Glutamatergic neuron (in vitro differentiated cells): Measurements from ENCODE around the gene ARHGAP24. TPM values are rescaled to one million over a fixed set of nuclear protein-coding genes. Genes with fewer than 3 reads are reported as not detected.

Experiments used
- DNase-seq: peaks from one replicate; pipeline ENCODE4 v3.0.0; 2022
- H3K27ac Mint-ChIP-seq: one replicate; pipeline ENCODE4 v1.8.0; 2020; ENCODE audit warnings: mild to moderate bottlenecking, mixed read lengths, inconsistent platforms; ENCODE audit not compliant: unreplicated experiment
- H3K27me3 Mint-ChIP-seq: one replicate; pipeline ENCODE4 v1.8.0; 2020; ENCODE audit warnings: mild to moderate bottlenecking, moderate library complexity, mixed read lengths, inconsistent platforms; ENCODE audit not compliant: unreplicated experiment
- H3K36me3 Mint-ChIP-seq: one replicate; pipeline ENCODE4 v1.8.0; 2020; ENCODE audit warnings: mild to moderate bottlenecking, mixed read lengths, inconsistent platforms; ENCODE audit not compliant: unreplicated experiment
- H3K4me1 Mint-ChIP-seq: one replicate; pipeline ENCODE4 v1.8.0; 2020; ENCODE audit warnings: mild to moderate bottlenecking, low read depth, mixed read lengths, inconsistent platforms; ENCODE audit not compliant: unreplicated experiment
- H3K4me3 Mint-ChIP-seq: one replicate; pipeline ENCODE4 v1.8.0; 2020; ENCODE audit warnings: mild to moderate bottlenecking, mixed read lengths, inconsistent platforms; ENCODE audit not compliant: unreplicated experiment
- H3K9me3 Mint-ChIP-seq: one replicate; pipeline ENCODE4 v1.8.0; 2020; ENCODE audit warnings: mild to moderate bottlenecking, moderate library complexity, mixed read lengths, inconsistent platforms; ENCODE audit not compliant: unreplicated experiment
- CTCF ChIP-seq: fragments of 200-600 bp; sonication (generic); IDR thresholded peaks from one replicate; pipeline ENCODE4 v1.5.0; 2021; ENCODE audit not compliant: partially characterized antibody, unreplicated experiment
- total RNA-seq: library from RNA; stranded (reverse); fragmentation: NEBNext Ultra II Directional; extraction: Animal tissue kit (Norgen Biotek cat#: 25700); gene quantifications from one replicate; pipeline ENCODE4 v1.2.1, GENCODE V29; 2021; ENCODE audit not compliant: unreplicated experiment

Gene ARHGAP24
- total RNA-seq, 1 donor from 2014 or later, result 1.6 TPM

GRCh38 chr4:85763202-85763601, 288.3 kb downstream of the ARHGAP24 start:
- Mint-ChIP-seq H3K36me3 (no peaks in the 10 kb centered on the region), H3K27ac (no peak overlapping the region), H3K4me3 (no peak overlapping the region), H3K4me1 (peaks cover 4% of the 10 kb centered on the region), H3K27me3 (no peaks in the 10 kb centered on the region), H3K9me3 (no peaks in the 10 kb centered on the region)
- no peak for DNase-seq
- TF ChIP-seq CTCF, result no peak

- Mint-ChIP-seq H3K27me3 (no peaks in the 10 kb centered on the region), H3K4me3 (no peak overlapping the region), H3K36me3 (no peaks in the 10 kb centered on the region), H3K4me1 (peaks cover 4% of the 10 kb centered on the region), H3K9me3 (no peaks in the 10 kb centered on the region), H3K27ac (no peak overlapping the region)
- no peak for TF ChIP-seq CTCF
- DNase-seq, result no peak
These were observed 292.7 kb downstream of the ARHGAP24 start for GRCh38 chr4:85767649-85768048.

GRCh38 chr4:85769009-85769408, 294.1 kb downstream of the ARHGAP24 start:
- Mint-ChIP-seq H3K36me3 (no peaks in the 10 kb centered on the region), H3K9me3 (no peaks in the 10 kb centered on the region), H3K4me1 (peaks cover 4% of the 10 kb centered on the region), H3K27ac (no peak overlapping the region), H3K27me3 (no peaks in the 10 kb centered on the region), H3K4me3 (no peak overlapping the region)
- no peak for DNase-seq
- no peak for TF ChIP-seq CTCF

GRCh38 chr4:85772470-85772869, 297.5 kb downstream of the ARHGAP24 start:
- no peak for TF ChIP-seq CTCF
- H3K4me1 Mint-ChIP-seq, result no peaks in the 10 kb centered on the region

GRCh38 chr4:85773372-85773771, 298.4 kb downstream of the ARHGAP24 start:
- no peaks in the 10 kb centered on the region for H3K9me3 Mint-ChIP-seq
- no peaks in the 10 kb centered on the region for H3K4me1 Mint-ChIP-seq
- no peaks in the 10 kb centered on the region for H3K36me3 Mint-ChIP-seq
- no peak for TF ChIP-seq CTCF
- no peak overlapping the region for H3K27ac Mint-ChIP-seq
- peaks cover 1% of the 10 kb centered on the region for H3K27me3 Mint-ChIP-seq
- DNase-seq, result no peak
- no peak overlapping the region for H3K4me3 Mint-ChIP-seq

More at GRCh38 chr4:85772470-85772869, 297.5 kb downstream of the ARHGAP24 start:
- H3K27me3 Mint-ChIP-seq, result peaks cover 1% of the 10 kb centered on the region
- H3K4me3 Mint-ChIP-seq, result no peak overlapping the region
- no peaks in the 10 kb centered on the region for H3K36me3 Mint-ChIP-seq
- no peak for DNase-seq
- no peak overlapping the region for H3K27ac Mint-ChIP-seq
- no peaks in the 10 kb centered on the region for H3K9me3 Mint-ChIP-seq
